KMS-11 (cell line): ENCODE measurements around the gene RAB1B.

ENCODE experiments used
- H2AFZ ChIP-seq: fragments of 200-600 bp; sonication (generic); 2 replicates; pipeline ENCODE4 v1.6.1; 2016; ENCODE audit warnings: antibody characterized with exemption, mixed run types, low read depth
- H3K27ac ChIP-seq: fragments of 200-600 bp; sonication (generic); 2 replicates; pipeline ENCODE4 v1.6.1; 2016; ENCODE audit warnings: mild to moderate bottlenecking, mixed run types
- H3K27me3 ChIP-seq: fragments of 200-600 bp; sonication (generic); 2 replicates; pipeline ENCODE4 v1.6.1; 2017; ENCODE audit warnings: mild to moderate bottlenecking, low read depth, mixed run types, moderate library complexity; ENCODE audit not compliant: insufficient read depth
- H3K36me3 ChIP-seq: fragments of 200-600 bp; sonication (generic); 2 replicates; pipeline ENCODE4 v1.6.1; 2017; ENCODE audit warnings: mild to moderate bottlenecking, mixed run types; ENCODE audit not compliant: insufficient read depth
- H3K4me1 ChIP-seq: fragments of 200-600 bp; sonication (generic); 2 replicates; pipeline ENCODE4 v1.6.1; 2016; ENCODE audit warnings: mild to moderate bottlenecking, low read depth, mixed run types; ENCODE audit not compliant: poor library complexity, severe bottlenecking
- H3K4me2 ChIP-seq: fragments of 200-600 bp; sonication (generic); 2 replicates; pipeline ENCODE4 v1.7.0; 2016; ENCODE audit warnings: mild to moderate bottlenecking, mixed run types
- H3K4me3 ChIP-seq: fragments of 200-600 bp; sonication (generic); IDR thresholded peaks from 2 replicates; pipeline ENCODE4 v1.6.1; 2017; ENCODE audit warnings: low read depth, low read length, mixed read lengths; ENCODE audit not compliant: insufficient read depth
- H3K79me2 ChIP-seq: fragments of 200-600 bp; sonication (generic); 2 replicates; pipeline ENCODE4 v1.6.1; 2016; ENCODE audit warnings: low read depth, mixed run types; ENCODE audit not compliant: insufficient read depth
- H3K9ac ChIP-seq: fragments of 200-600 bp; sonication (generic); 2 replicates; pipeline ENCODE4 v1.6.1; 2016; ENCODE audit warnings: mild to moderate bottlenecking, mixed run types
- H4K20me1 ChIP-seq: fragments of 200-600 bp; sonication (generic); 2 replicates; pipeline ENCODE4 v1.6.1; 2016; ENCODE audit warnings: mild to moderate bottlenecking, mixed run types; ENCODE audit not compliant: insufficient read depth
- CTCF ChIP-seq: fragments of 200-600 bp; sonication (generic); conservative IDR thresholded peaks from 2 replicates; pipeline ENCODE4 v1.6.1; 2017; ENCODE audit warnings: low read depth, mild to moderate bottlenecking, antibody characterized with exemption, low read length, moderate library complexity, mixed read lengths

RAB1B gene

GRCh38 chr11:66287211-66287888 lies 18.9 kb downstream of the RAB1B start:
- Histone ChIP-seq H3K36me3 (no peaks in the 10 kb centered on the region), H3K79me2 (peaks cover 8% of the 10 kb centered on the region; the same call in 1 of the 2 replicates), H4K20me1 (no peaks in the 10 kb centered on the region), H3K27ac (no peak overlapping the region), H2AFZ (no peak overlapping the region), H3K4me3 (no peak overlapping the region), H3K4me2 (peak overlapping the region; percentile 82; the same call in 1 of the 2 replicates), H3K4me1 (peaks cover 23% of the 10 kb centered on the region), H3K9ac (no peak overlapping the region), H3K27me3 (no peaks in the 10 kb centered on the region)
- no peak for TF ChIP-seq CTCF

GRCh38 chr11:66287889-66288670 lies 19.6 kb downstream of the RAB1B start:
- TF ChIP-seq CTCF = no peak
- Histone ChIP-seq H2AFZ (peak overlapping the region; percentile 55), H3K27ac (peak overlapping the region; percentile 64), H3K9ac (peak overlapping the region; percentile 88), H3K27me3 (peaks cover 4% of the 10 kb centered on the region; the same call in 1 of the 2 replicates), H3K4me3 (no peak overlapping the region), H3K79me2 (peaks cover 8% of the 10 kb centered on the region; the same call in 1 of the 2 replicates), H3K4me1 (peaks cover 17% of the 10 kb centered on the region), H3K36me3 (no peaks in the 10 kb centered on the region), H4K20me1 (no peaks in the 10 kb centered on the region), H3K4me2 (peak overlapping the region; percentile 82)

- Histone ChIP-seq H3K27ac (peak within 1 kb of the TSS; percentile 64), H3K4me2 (peak within 1 kb of the TSS; percentile 82), H3K36me3 (no peaks in the 10 kb centered on the region), H3K79me2 (peaks cover 8% of the 10 kb centered on the region; the same call in 1 of the 2 replicates), H3K4me3 (no peak within 1 kb of the TSS), H3K9ac (peak within 1 kb of the TSS; percentile 88), H2AFZ (peak within 1 kb of the TSS; percentile 73), H4K20me1 (no peaks in the 10 kb centered on the region), H3K27me3 (peaks cover 5% of the 10 kb centered on the region; the same call in 1 of the 2 replicates), H3K4me1 (peaks cover 16% of the 10 kb centered on the region)
- TF ChIP-seq CTCF = no peak
Measured at GRCh38 chr11:66288671-66289547, 20.5 kb downstream of the RAB1B start, which contains the start of gene YIF1A. YIF1A (minus strand) TSS chr11:66289143; CDS start chr11:66288985, 158 bp downstream.
